Tibial nerve (tissue), 4 donors: ENCODE measurements around the gene PSTK. TPM values are rescaled to one million over a fixed set of nuclear protein-coding genes. Genes with fewer than 3 reads are reported as not detected.

Experiments used
- DNase-seq, 2 donors: peaks; one replicate each; pipeline ENCODE4 v3.0.0-alpha.2; 2019; ENCODE audit warnings: low spot score in 2 of 2
- H3K27ac ChIP-seq, 4 donors: fragments of 200-600 bp; sonication (generic) in 3 of 4; one replicate each; pipeline ENCODE4 v1.5.1; 2017 to 2019; ENCODE audit warnings: mild to moderate bottlenecking in 1 of 4
- H3K27me3 ChIP-seq, 2 donors: fragments of 200-600 bp; sonication (generic) in 1 of 2; one replicate each; pipeline versions ENCODE4 v1.5.1 to v1.6.0; 2017 to 2019
- H3K36me3 ChIP-seq, 3 donors: fragments of 200-600 bp; sonication (generic); one replicate each; pipeline ENCODE4 v1.5.1; 2018 to 2019
- H3K4me1 ChIP-seq, 4 donors: fragments of 200-600 bp; sonication (generic) in 3 of 4; one replicate each; pipeline ENCODE4 v1.5.1; 2017 to 2019
- H3K4me3 ChIP-seq, 4 donors: fragments of 200-600 bp; sonication (generic) in 3 of 4; one replicate each; pipeline ENCODE4 v1.5.1; 2017 to 2019; ENCODE audit warnings: mild to moderate bottlenecking in 1 of 4, moderate library complexity in 1 of 4
- H3K9me3 ChIP-seq, 4 donors: fragments of 200-600 bp; sonication (generic) in 3 of 4; one replicate each; pipeline ENCODE4 v1.5.1; 2017 to 2019
- EP300 ChIP-seq, 2 donors: sonication (generic); formaldehyde crosslinking; IDR thresholded peaks; one replicate each; pipeline ENCODE4 v1.6.1; 2017; ENCODE audit warnings: antibody characterized with exemption in 2 of 2, mild to moderate bottlenecking in 1 of 2
- POLR2A ChIP-seq, 2 donors: fragments of 450-650 bp; IDR thresholded peaks; one replicate each; pipeline ENCODE4 v1.6.1; 2017; ENCODE audit warnings: antibody characterized with exemption in 2 of 2, mild to moderate bottlenecking in 2 of 2, moderate library complexity in 2 of 2
- WGBS, 2 donors: methylation state at CpG; one replicate each; pipeline ENCODE4 v1.1.5; 2018; 5-methylcytosine and 5-hydroxymethylcytosine counted together
- total RNA-seq, 4 donors: library from RNA; depleted of rRNA; stranded (reverse); fragments of >200 nt; gene quantifications; one replicate each; pipeline ENCODE4 v1.1.0, GENCODE V29; 2016
- TF ChIP-seq, protein P1 (sequence below), 5 experiments: fragments of 200-600 bp in 3 of 5; fragments of 450-650 bp in 2 of 5; sonication (generic) in 3 of 5; IDR thresholded peaks; one replicate each; pipeline ENCODE4 v1.5.1; 2016 to 2019; ENCODE audit warnings: antibody characterized with exemption in 5 of 5, mild to moderate bottlenecking in 3 of 5, moderate library complexity in 2 of 5

The PSTK gene
- total RNA-seq, 4 donors from 2014 or later: 1.2 to 11.6 (median 3.9) TPM

DNA sequence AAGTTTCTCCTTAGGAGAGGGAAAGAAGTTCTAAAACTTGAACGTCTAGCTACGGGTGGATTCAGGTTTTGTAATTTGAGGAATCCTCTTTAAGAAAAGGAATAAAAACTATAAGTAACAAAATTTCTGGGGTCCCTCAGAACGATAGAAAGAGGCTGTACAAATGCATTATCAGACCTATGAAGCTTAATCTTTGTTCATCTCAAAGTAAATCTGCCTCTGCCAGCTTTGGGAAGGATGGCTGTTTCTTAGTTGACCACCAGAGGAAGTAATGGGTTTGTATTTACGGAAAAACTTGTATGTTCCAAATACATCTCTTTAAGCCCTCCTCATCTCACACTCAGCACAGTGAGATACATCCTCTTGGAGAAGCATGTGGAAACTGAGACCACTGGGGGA, 864 bp downstream of the PSTK start:
- H3K27me3 ChIP-seq: no peaks in the 10 kb centered on the region
- peaks cover 0 to 10% (median 0%) of the 10 kb centered on the region in 3 donors for H3K36me3 ChIP-seq
- no peaks in the 10 kb centered on the region for H3K9me3 ChIP-seq
- peak overlapping the region; percentile 92 to 97 (median 94) for H3K27ac ChIP-seq
- peaks cover 0 to 22% (median 7%) of the 10 kb centered on the region in 4 donors for H3K4me1 ChIP-seq
- TF ChIP-seq POLR2A (IDR thresholded peaks at IDR 0.05): no peak
- TF ChIP-seq, protein P1, sequence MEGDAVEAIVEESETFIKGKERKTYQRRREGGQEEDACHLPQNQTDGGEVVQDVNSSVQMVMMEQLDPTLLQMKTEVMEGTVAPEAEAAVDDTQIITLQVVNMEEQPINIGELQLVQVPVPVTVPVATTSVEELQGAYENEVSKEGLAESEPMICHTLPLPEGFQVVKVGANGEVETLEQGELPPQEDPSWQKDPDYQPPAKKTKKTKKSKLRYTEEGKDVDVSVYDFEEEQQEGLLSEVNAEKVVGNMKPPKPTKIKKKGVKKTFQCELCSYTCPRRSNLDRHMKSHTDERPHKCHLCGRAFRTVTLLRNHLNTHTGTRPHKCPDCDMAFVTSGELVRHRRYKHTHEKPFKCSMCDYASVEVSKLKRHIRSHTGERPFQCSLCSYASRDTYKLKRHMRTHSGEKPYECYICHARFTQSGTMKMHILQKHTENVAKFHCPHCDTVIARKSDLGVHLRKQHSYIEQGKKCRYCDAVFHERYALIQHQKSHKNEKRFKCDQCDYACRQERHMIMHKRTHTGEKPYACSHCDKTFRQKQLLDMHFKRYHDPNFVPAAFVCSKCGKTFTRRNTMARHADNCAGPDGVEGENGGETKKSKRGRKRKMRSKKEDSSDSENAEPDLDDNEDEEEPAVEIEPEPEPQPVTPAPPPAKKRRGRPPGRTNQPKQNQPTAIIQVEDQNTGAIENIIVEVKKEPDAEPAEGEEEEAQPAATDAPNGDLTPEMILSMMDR (IDR thresholded peaks at IDR 0.05): peak; percentile 25 to 37 (median 28)
- H3K4me3 ChIP-seq: peak overlapping the region; percentile 63 to 88 (median 76)
- 11 to 17% methylated on average over 4 of the region's 4 CpGs for WGBS, 2 donors
- DNase-seq: no peak

DNA sequence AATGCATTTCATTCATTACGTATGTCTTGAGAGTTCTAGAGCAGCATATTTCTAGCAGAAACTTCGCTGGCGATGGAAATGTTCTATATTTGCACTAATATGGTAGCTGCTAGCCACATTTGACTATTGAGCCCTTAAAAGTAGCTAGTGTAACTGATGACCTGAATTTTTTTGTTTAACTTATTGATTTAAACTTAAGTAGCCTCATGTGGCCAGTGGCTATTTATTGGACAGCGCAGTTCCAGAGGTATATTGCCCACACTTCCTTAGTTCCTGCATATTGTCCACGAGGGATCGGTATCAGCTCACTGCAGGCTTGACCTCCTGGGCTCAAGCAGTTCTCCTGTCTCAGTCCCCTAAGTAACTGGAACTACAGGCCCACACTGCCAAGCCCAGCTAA, 3.7 kb downstream of the PSTK start:
- Histone ChIP-seq H3K4me3 (no peak overlapping the region), H3K9me3 (no peaks in the 10 kb centered on the region), H3K27ac (no peak overlapping the region), H3K27me3 (no peaks in the 10 kb centered on the region), H3K4me1 (peaks cover 0 to 22% (median 7%) of the 10 kb centered on the region in 4 donors), H3K36me3 (peaks cover 0 to 10% (median 0%) of the 10 kb centered on the region in 3 donors)
- 90 to 95% methylated on average over 6 of the region's 6 CpGs for WGBS, 2 donors
- TF ChIP-seq POLR2A (IDR thresholded peaks at IDR 0.05) (no peak), EP300 (IDR thresholded peaks at IDR 0.05) (no peak)
- TF ChIP-seq, protein P1 (IDR thresholded peaks at IDR 0.05): no peak
- no peak for DNase-seq

DNA sequence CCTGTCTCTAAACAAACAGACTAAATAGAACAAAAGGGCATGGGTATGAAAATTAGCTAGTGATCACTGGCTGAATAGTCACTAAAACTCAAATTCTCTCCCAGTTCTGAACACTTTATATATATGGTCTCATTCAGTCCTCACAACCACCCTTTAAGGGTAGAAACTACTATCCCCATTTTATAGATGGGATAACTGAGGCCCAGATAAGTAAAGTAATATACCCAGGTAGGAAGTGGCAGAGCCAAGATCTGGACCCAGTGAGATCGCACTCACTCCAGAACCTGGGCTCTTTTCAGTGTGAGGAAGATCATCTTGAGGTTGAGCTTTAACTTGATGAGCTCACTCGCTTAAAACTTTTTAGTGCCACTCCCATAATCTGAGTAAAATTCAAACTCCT, 4.5 kb downstream of the PSTK start:
- DNase-seq: no peak
- H3K4me3 ChIP-seq: no peak overlapping the region
- H3K27ac ChIP-seq: no peak overlapping the region
- TF ChIP-seq EP300 (IDR thresholded peaks at IDR 0.05): no peak
- TF ChIP-seq, protein P1 (IDR thresholded peaks at IDR 0.05): no peak
- no peak for TF ChIP-seq POLR2A (IDR thresholded peaks at IDR 0.05)
- peaks cover 0 to 10% (median 0%) of the 10 kb centered on the region in 3 donors for H3K36me3 ChIP-seq
- H3K27me3 ChIP-seq: no peaks in the 10 kb centered on the region
- no peaks in the 10 kb centered on the region for H3K9me3 ChIP-seq
- 92 to 100% methylated on average over 2 of the region's 2 CpGs for WGBS, 2 donors
- peaks cover 0 to 15% (median 4%) of the 10 kb centered on the region in 4 donors for H3K4me1 ChIP-seq

DNA sequence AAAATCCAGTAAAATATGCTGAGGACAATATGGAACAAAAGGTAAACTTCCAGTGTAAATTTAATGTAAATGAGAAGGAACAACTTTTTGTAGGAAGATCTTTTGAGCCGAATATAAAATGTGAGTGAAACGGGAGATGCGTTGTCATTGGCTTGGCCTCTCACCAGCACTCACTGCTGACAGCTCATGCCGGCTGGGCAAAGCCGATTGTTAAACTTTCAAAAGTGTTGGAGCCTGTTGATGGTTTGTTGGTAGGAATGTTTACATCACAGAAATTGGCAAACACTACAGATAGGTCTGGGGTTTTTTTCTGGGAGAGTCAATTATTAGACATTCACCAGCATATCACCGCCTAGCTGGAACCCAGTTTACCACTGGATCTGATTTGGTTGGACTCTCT, 6.1 kb downstream of the PSTK start:
- Histone ChIP-seq H3K27ac (no peak overlapping the region), H3K27me3 (no peaks in the 10 kb centered on the region), H3K9me3 (no peaks in the 10 kb centered on the region), H3K4me1 (peaks cover 0 to 11% (median 0%) of the 10 kb centered on the region in 4 donors), H3K36me3 (peaks cover 0 to 10% (median 0%) of the 10 kb centered on the region in 3 donors), H3K4me3 (no peak overlapping the region)
- TF ChIP-seq, protein P1 (IDR thresholded peaks at IDR 0.05): no peak
- TF ChIP-seq EP300 (IDR thresholded peaks at IDR 0.05): no peak
- TF ChIP-seq POLR2A (IDR thresholded peaks at IDR 0.05): no peak
- 68 to 72% methylated on average over 6 of the region's 6 CpGs for WGBS, 2 donors
- no peak for DNase-seq

DNA sequence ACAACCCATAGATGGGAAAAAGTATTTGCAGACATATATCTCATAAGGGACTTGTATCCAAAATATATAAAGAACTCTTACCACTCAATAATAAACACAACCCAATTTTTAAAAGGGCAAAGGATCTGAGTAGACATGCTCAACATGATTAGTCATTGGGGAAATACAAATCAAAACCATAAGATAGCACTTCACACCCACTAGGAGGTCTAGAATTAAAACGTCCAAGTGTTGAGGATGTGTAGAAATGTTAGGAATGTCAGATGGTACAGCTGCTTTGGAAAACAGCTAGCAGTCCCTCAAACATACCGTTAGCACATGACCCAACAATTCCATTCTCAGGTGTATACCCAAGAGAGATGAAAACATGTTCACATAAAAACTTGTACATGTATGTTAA, 8.3 kb downstream of the PSTK start:
- Histone ChIP-seq H3K4me3 (no peak overlapping the region), H3K9me3 (no peaks in the 10 kb centered on the region), H3K36me3 (peaks cover 0 to 10% (median 0%) of the 10 kb centered on the region in 3 donors), H3K27me3 (no peaks in the 10 kb centered on the region), H3K4me1 (peaks cover 0 to 16% (median 4%) of the 10 kb centered on the region in 4 donors), H3K27ac (no peak overlapping the region)
- TF ChIP-seq EP300 (IDR thresholded peaks at IDR 0.05) (no peak), POLR2A (IDR thresholded peaks at IDR 0.05) (no peak)
- 72 to 73% methylated on average over 2 of the region's 2 CpGs for WGBS, 2 donors
- no peak for DNase-seq
